Measurements from ENCODE around the gene CDH2. TPM values are rescaled to one million over a fixed set of nuclear protein-coding genes. Genes with fewer than 3 reads are reported as not detected.

The CDH2 gene
- total and polyA plus RNA-seq, 2 experiments from 2014 or later: 14.7 to 36.9 TPM

DNA sequence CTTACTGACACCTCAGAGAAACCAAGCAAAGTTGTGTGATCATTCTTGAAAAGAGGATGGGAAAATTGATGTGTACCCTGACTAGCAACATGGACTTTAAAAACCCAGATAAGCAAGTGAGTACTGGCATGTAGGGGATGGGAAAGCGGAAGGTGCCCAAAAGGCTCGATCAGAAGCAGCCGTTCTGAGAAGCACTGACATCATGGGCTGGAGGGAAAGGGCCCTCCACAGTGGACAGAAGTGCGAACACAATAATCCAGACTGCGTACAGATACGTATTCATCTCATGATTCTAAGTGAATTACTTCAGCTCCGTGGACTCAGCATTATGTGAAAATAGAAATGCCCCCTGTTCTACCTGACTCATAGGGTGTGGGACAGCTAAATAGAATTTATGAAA lies 42.2 kb downstream of the CDH2 start:
- ATAC-seq: no peak
- Mint-ChIP-seq H3K27me3 (ENCODE audit: insufficient read depth, low read depth, poor library complexity) (no peaks in the 10 kb centered on the region), H3K4me3 (no peak overlapping the region), H3K9me3 (no peaks in the 10 kb centered on the region), H3K4me1 (peaks cover 4% of the 10 kb centered on the region; the same call in 2 of the 3 replicates), H3K27ac (no peak overlapping the region), H3K36me3 (ENCODE audit: low read depth) (no peaks in the 10 kb centered on the region)
- no peaks in the 10 kb centered on the region for H3K27me3 ChIP-seq (ENCODE audit: insufficient read depth)
- no peaks in the 10 kb centered on the region for H3K9me2 ChIP-seq (ENCODE audit: insufficient read depth)
- no peaks in the 10 kb centered on the region for H3K36me3 ChIP-seq (ENCODE audit: insufficient read depth)
- no peaks in the 10 kb centered on the region for H4K20me1 ChIP-seq (replicated peaks; ENCODE audit: insufficient read depth)
- H3K27ac ChIP-seq (ENCODE audit: low read depth): no peak overlapping the region
- no peaks in the 10 kb centered on the region for H3K4me1 ChIP-seq (ENCODE audit: insufficient read depth)
- H3K4me2 ChIP-seq: no peak overlapping the region
- H3K79me2 ChIP-seq (replicated peaks; ENCODE audit: insufficient read depth): no peaks in the 10 kb centered on the region
- DNase-seq (ENCODE audit: low spot score): no peak
- no peaks in the 10 kb centered on the region for H3F3A ChIP-seq (replicated peaks; ENCODE audit: low read depth)
- no peak for TF ChIP-seq STAT1 (IDR thresholded peaks at IDR 0.05; ENCODE audit: unreplicated experiment)
- no peak for TF ChIP-seq POLR2AphosphoS5 (IDR thresholded peaks at IDR 0.05; ENCODE audit: low read depth)
- TF ChIP-seq JUNB (IDR thresholded peaks at IDR 0.05; ENCODE audit: unreplicated experiment): no peak
- TF ChIP-seq CREB1 (CRISPR knock-in tag; IDR thresholded peaks at IDR 0.05; ENCODE audit: low read depth): no peak
- no peak for TF ChIP-seq ETS1 (IDR thresholded peaks at IDR 0.05)
- TF ChIP-seq EZH2 (IDR thresholded peaks at IDR 0.05; ENCODE audit: low read depth, unreplicated experiment): no peak
- TF ChIP-seq CTCF (conservative IDR thresholded peaks at IDR 0.05; ENCODE audit: low read depth in 2 of 2): no peak
- no peak overlapping the region for H3K4me3 ChIP-seq
- no peak overlapping the region for H2AFZ ChIP-seq

DNA sequence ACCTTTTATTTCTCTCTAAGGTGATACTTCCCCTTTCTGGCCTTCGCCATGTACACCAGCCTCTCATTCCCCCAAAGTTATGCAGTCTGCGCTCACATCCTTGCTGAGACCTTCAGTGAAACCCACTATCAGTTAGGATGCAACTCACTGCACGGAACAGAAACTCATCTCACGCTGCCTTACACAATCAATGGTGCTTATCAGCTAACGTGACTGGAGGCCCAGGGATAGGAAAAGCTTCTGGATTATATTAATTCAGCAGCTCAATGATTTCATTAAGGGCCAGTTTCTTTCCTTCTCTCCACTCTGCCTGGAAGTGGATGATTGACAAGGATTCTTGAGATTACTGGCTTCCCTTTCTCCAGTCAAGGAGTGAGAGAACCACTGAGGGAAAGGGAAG lies 44.8 kb downstream of the CDH2 start:
- H3K4me1 Mint-ChIP-seq: peaks cover 4% of the 10 kb centered on the region; the same call in 2 of the 3 replicates
- TF ChIP-seq ZNF462 (CRISPR knock-in tag; IDR thresholded peaks at IDR 0.05) (no peak), POLR2AphosphoS5 (IDR thresholded peaks at IDR 0.05; ENCODE audit: low read depth) (no peak), EZH2 (IDR thresholded peaks at IDR 0.05; ENCODE audit: low read depth, unreplicated experiment) (no peak), ZNF331 (CRISPR knock-in tag; IDR thresholded peaks at IDR 0.05; ENCODE audit: low read depth) (no peak), ETS1 (IDR thresholded peaks at IDR 0.05) (no peak)

More for the DNA sequence above, 44.8 kb downstream of the CDH2 start:
- Histone ChIP-seq H3K36me3 (ENCODE audit: insufficient read depth) (no peaks in the 10 kb centered on the region), H3K79me2 (replicated peaks; ENCODE audit: insufficient read depth) (no peaks in the 10 kb centered on the region), H3K27me3 (ENCODE audit: insufficient read depth) (no peaks in the 10 kb centered on the region), H4K20me1 (replicated peaks; ENCODE audit: insufficient read depth) (no peaks in the 10 kb centered on the region), H3K4me1 (ENCODE audit: insufficient read depth) (peaks cover 9% of the 10 kb centered on the region; the same call in 1 of the 2 replicates), H3F3A (replicated peaks; ENCODE audit: low read depth) (no peaks in the 10 kb centered on the region), H2AFZ (no peak overlapping the region), H3K4me2 (no peak overlapping the region), H3K4me3 (no peak overlapping the region), H3K27ac (ENCODE audit: low read depth) (no peak overlapping the region), H3K9me2 (ENCODE audit: insufficient read depth) (no peaks in the 10 kb centered on the region)
- Mint-ChIP-seq H3K27me3 (ENCODE audit: insufficient read depth, low read depth, poor library complexity) (no peaks in the 10 kb centered on the region), H3K9me3 (no peaks in the 10 kb centered on the region), H3K36me3 (ENCODE audit: low read depth) (no peaks in the 10 kb centered on the region), H3K27ac (no peak overlapping the region), H3K4me3 (no peak overlapping the region)
- ATAC-seq (no peak), DNase-seq (ENCODE audit: low spot score) (no peak)
